IPS-18a (cell line): ENCODE measurements around the gene DACT3.

Experiments
- H3K27ac ChIP-seq: one replicate; pipeline ENCODE4 v1.5.1; 2013; ENCODE audit warnings: low read length
- H3K27me3 ChIP-seq: one replicate; pipeline ENCODE4 v1.6.1; 2013; ENCODE audit warnings: mild to moderate bottlenecking, low read length; ENCODE audit not compliant: control insufficient read depth, insufficient read depth
- H3K36me3 ChIP-seq: one replicate; pipeline ENCODE4 v1.6.1; 2013; ENCODE audit warnings: low read depth, low read length; ENCODE audit not compliant: control insufficient read depth
- H3K4me1 ChIP-seq: one replicate; pipeline ENCODE4 v1.6.1; 2013; ENCODE audit warnings: low read depth, low read length; ENCODE audit not compliant: control insufficient read depth
- H3K4me3 ChIP-seq: one replicate; pipeline ENCODE4 v1.5.1; 2013; ENCODE audit warnings: low read length
- H3K9ac ChIP-seq: one replicate; pipeline ENCODE4 v1.6.1; 2013; ENCODE audit warnings: mild to moderate bottlenecking, low read length, moderate library complexity
- H3K9me3 ChIP-seq: one replicate; pipeline ENCODE4 v1.6.1; 2013; ENCODE audit warnings: low read depth, low read length; ENCODE audit not compliant: control insufficient read depth

Gene DACT3

GRCh38 chr19:46616631-46617322, 44.2 kb downstream of the DACT3 start:
- no peaks in the 10 kb centered on the region for H3K36me3 ChIP-seq
- no peak overlapping the region for H3K4me3 ChIP-seq
- no peak overlapping the region for H3K9ac ChIP-seq
- H3K4me1 ChIP-seq = no peaks in the 10 kb centered on the region
- no peaks in the 10 kb centered on the region for H3K27me3 ChIP-seq
- H3K9me3 ChIP-seq = no peaks in the 10 kb centered on the region
- no peak overlapping the region for H3K27ac ChIP-seq

DNA sequence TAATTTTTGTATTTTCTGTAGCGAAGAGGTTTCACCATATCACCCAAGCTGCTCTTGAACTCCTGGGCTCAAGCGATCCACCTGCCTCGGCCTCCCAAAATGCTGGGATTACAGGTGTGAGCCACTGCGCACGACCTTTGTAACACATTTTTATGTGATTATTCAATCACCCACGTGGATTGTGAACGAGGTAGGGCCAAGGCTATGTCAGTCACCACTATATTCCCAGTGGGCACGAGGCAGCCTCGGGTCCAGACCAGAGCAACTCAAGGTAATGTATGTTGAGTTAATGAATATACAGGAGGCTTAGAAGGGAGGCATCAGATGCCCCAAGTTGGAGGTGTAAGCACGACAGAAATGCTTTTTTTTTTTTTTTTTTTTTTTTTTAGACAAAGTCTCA, 45.0 kb downstream of the DACT3 start:
- Histone ChIP-seq H3K27ac (no peak overlapping the region), H3K4me3 (no peak overlapping the region), H3K27me3 (no peaks in the 10 kb centered on the region), H3K9me3 (no peaks in the 10 kb centered on the region), H3K9ac (no peak overlapping the region), H3K4me1 (no peaks in the 10 kb centered on the region), H3K36me3 (no peaks in the 10 kb centered on the region)

GRCh38 chr19:46614114-46614722, 46.8 kb downstream of the DACT3 start:
- Histone ChIP-seq H3K27me3 (no peaks in the 10 kb centered on the region), H3K4me3 (no peak overlapping the region), H3K36me3 (peaks cover 8% of the 10 kb centered on the region), H3K9ac (no peak overlapping the region), H3K9me3 (no peaks in the 10 kb centered on the region), H3K4me1 (no peaks in the 10 kb centered on the region), H3K27ac (no peak overlapping the region)

GRCh38 chr19:46613525-46613924, 47.5 kb downstream of the DACT3 start:
- no peaks in the 10 kb centered on the region for H3K9me3 ChIP-seq
- H3K27me3 ChIP-seq = no peaks in the 10 kb centered on the region
- H3K27ac ChIP-seq = no peak overlapping the region
- no peak overlapping the region for H3K9ac ChIP-seq
- peaks cover 15% of the 10 kb centered on the region for H3K36me3 ChIP-seq
- no peak overlapping the region for H3K4me3 ChIP-seq
- no peaks in the 10 kb centered on the region for H3K4me1 ChIP-seq

DNA sequence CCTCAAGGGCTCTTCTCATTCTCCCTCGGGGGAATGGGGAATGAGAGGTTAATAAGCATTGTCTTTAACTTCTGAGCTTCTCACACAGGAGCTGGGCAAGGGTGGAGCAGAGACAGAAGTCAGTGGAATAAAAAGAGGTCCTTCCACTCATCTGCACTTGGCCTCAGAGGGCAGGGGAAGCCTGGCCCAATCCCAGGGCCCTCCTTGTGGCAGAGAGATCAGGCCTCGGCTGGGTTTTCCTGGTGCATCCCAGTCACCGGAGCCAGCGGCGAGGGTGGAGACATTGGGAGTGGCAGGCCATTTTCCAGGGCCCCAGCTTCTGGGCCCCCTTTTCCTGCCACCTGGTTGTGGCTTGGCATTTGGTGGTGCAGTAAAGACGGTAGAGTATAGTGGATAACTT, 49.2 kb downstream of the DACT3 start:
- peaks cover 28% of the 10 kb centered on the region for H3K36me3 ChIP-seq
- no peak overlapping the region for H3K9ac ChIP-seq
- no peak overlapping the region for H3K4me3 ChIP-seq
- no peaks in the 10 kb centered on the region for H3K27me3 ChIP-seq
- no peaks in the 10 kb centered on the region for H3K9me3 ChIP-seq
- no peak overlapping the region for H3K27ac ChIP-seq
- H3K4me1 ChIP-seq = no peaks in the 10 kb centered on the region

- Histone ChIP-seq H3K27me3 (no peaks in the 10 kb centered on the region), H3K4me3 (no peak overlapping the region), H3K27ac (no peak overlapping the region), H3K36me3 (peaks cover 34% of the 10 kb centered on the region), H3K9ac (no peak overlapping the region), H3K4me1 (no peaks in the 10 kb centered on the region), H3K9me3 (no peaks in the 10 kb centered on the region)
These were observed 49.9 kb downstream of the DACT3 start for GRCh38 chr19:46610851-46611770.

GRCh38 chr19:46610413-46610775, 50.6 kb downstream of the DACT3 start:
- Histone ChIP-seq H3K36me3 (peaks cover 39% of the 10 kb centered on the region), H3K9ac (no peak overlapping the region), H3K27ac (no peak overlapping the region), H3K9me3 (no peaks in the 10 kb centered on the region), H3K4me1 (no peaks in the 10 kb centered on the region), H3K4me3 (no peak overlapping the region), H3K27me3 (no peaks in the 10 kb centered on the region)

DNA sequence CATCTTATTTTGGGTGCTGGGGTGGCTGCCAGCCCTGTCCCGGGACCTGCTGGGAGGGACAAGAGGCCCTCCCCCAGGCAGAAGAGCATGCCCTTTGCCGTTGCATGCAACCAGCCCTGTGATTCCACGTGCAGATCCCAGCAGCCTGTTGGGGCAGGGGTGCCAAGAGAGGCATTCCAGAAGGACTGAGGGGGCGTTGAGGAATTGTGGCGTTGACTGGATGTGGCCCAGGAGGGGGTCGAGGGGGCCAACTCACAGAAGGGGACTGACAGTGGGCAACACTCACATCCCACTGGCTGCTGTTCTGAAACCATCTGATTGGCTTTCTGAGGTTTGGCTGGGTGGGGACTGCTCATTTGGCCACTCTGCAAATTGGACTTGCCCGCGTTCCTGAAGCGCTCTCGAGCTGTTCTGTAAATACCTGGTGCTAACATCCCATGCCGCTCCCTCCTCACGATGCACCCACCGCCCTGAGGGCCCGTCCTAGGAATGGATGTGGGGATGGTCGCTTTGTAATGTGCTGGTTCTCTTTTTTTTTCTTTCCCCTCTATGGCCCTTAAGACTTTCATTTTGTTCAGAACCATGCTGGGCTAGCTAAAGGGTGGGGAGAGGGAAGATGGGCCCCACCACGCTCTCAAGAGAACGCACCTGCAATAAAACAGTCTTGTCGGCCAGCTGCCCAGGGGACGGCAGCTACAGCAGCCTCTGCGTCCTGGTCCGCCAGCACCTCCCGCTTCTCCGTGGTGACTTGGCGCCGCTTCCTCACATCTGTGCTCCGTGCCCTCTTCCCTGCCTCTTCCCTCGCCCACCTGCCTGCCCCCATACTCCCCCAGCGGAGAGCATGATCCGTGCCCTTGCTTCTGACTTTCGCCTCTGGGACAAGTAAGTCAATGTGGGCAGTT, 51.2 kb downstream of the DACT3 start:
- H3K27ac ChIP-seq = no peak overlapping the region
- H3K27me3 ChIP-seq = no peaks in the 10 kb centered on the region
- H3K9ac ChIP-seq = no peak overlapping the region
- no peak overlapping the region for H3K4me3 ChIP-seq
- no peaks in the 10 kb centered on the region for H3K9me3 ChIP-seq
- peaks cover 39% of the 10 kb centered on the region for H3K36me3 ChIP-seq
- H3K4me1 ChIP-seq = no peaks in the 10 kb centered on the region

DNA sequence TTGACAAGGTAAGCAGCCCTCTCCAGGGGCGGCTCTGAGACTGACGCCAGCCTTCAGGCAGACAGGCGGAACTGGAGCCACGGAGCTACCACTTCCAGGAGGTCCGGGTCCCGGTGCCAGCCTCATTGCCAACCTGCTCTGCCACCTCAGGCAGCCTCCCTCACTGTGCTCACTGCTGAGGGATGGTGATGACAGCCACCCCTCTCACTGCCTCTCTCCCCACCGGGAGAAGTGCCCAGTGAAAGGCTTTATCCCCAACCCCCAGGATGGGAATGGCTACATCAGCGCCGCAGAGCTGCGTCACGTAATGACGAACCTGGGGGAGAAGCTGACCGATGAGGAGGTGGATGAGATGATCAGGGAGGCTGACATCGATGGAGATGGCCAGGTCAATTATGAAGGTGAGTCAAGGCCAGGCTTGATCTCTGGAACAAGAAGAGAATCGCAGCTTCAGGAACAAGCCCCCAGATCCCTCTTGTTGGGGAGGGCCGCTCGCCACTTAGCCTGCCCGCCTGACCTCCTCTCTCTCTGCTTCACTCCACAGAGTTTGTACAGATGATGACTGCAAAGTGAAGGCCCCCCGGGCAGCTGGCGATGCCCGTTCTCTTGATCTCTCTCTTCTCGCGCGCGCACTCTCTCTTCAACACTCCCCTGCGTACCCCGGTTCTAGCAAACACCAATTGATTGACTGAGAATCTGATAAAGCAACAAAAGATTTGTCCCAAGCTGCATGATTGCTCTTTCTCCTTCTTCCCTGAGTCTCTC, 52.2 kb downstream of the DACT3 start:
- Histone ChIP-seq H3K36me3 (peaks cover 39% of the 10 kb centered on the region), H3K9ac (no peak overlapping the region), H3K4me1 (peaks cover 3% of the 10 kb centered on the region), H3K27me3 (no peaks in the 10 kb centered on the region), H3K27ac (no peak overlapping the region), H3K9me3 (no peaks in the 10 kb centered on the region), H3K4me3 (no peak overlapping the region)

DNA sequence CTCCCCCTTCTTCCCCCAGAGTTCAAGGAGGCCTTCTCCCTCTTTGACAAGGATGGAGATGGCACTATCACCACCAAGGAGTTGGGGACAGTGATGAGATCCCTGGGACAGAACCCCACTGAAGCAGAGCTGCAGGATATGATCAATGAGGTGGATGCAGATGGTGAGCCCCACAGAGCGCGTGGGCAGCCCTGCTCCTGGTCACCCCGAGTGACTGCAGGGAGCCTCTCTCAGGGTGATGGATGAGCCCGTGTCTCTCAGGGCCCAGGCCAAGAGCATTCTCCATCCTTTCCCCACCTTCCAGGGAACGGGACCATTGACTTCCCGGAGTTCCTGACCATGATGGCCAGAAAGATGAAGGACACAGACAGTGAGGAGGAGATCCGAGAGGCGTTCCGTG, 52.8 kb downstream of the DACT3 start:
- H3K9ac ChIP-seq = no peak overlapping the region
- no peaks in the 10 kb centered on the region for H3K9me3 ChIP-seq
- H3K36me3 ChIP-seq = peaks cover 39% of the 10 kb centered on the region
- H3K4me3 ChIP-seq = no peak overlapping the region
- no peak overlapping the region for H3K27ac ChIP-seq
- no peaks in the 10 kb centered on the region for H3K27me3 ChIP-seq
- peaks cover 8% of the 10 kb centered on the region for H3K4me1 ChIP-seq
